ENCODE results near the gene CRIP3. TPM values are rescaled to one million over a fixed set of nuclear protein-coding genes. Genes with fewer than 3 reads are reported as not detected.

Gene CRIP3
- total and polyA plus RNA-seq, 2 of the 13 experiments (the other 11 are each of a cell fraction or from before 2014, with no cell fraction given), result 6.3 to 9.3 TPM

DNA sequence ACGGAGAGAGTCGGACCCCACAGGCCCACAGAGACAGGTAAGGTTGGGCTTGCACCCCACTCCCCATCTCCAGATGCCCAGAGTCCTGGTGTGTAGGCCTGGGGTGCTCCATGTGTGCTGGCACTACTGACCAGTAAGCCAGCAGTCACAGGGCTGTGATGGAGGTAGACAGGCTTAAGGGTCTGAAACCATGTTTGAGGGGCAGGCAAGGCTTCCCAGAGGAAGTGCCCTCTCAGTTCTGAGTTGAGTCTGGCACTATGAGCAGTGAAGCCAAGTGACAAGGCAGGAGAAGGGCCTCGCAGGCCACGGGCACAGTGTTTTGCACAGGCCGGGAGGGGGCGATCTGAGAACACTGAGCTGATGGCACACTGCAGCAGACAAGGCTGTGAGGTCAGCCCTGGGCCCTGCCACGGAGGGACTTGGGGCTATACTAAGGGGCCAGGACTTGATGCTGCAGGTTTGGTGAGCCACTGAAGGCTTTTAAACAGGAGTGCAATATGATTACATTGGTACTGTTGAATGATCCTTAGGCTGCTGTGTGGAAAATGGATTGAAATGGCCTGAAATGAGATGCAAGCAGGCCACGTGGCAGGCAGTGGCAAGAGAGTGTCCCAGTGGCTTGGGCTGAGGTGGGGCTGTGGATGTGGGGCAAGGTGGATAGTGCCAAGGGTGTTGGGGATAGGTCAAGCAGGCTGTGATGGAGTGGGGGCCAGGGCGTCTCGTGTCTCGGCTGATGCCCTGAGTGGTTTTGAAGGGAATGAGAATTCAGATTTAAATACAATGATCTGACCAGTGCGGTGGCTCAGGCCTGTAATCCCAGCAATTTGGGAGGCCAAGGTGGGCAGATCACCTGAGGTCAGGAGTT is 45.1 kb downstream of the CRIP3 start (continued):
- no peak for TF ChIP-seq SCMH1 (CRISPR knock-in tag; IDR thresholded peaks at IDR 0.05; ENCODE audit: borderline replicate concordance)
- TF ChIP-seq, protein P1, sequence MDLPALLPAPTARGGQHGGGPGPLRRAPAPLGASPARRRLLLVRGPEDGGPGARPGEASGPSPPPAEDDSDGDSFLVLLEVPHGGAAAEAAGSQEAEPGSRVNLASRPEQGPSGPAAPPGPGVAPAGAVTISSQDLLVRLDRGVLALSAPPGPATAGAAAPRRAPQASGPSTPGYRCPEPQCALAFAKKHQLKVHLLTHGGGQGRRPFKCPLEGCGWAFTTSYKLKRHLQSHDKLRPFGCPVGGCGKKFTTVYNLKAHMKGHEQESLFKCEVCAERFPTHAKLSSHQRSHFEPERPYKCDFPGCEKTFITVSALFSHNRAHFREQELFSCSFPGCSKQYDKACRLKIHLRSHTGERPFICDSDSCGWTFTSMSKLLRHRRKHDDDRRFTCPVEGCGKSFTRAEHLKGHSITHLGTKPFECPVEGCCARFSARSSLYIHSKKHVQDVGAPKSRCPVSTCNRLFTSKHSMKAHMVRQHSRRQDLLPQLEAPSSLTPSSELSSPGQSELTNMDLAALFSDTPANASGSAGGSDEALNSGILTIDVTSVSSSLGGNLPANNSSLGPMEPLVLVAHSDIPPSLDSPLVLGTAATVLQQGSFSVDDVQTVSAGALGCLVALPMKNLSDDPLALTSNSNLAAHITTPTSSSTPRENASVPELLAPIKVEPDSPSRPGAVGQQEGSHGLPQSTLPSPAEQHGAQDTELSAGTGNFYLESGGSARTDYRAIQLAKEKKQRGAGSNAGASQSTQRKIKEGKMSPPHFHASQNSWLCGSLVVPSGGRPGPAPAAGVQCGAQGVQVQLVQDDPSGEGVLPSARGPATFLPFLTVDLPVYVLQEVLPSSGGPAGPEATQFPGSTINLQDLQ (CRISPR knock-in tag; IDR thresholded peaks at IDR 0.05), result no peak
- TF ChIP-seq HNRNPLL (IDR thresholded peaks at IDR 0.05; ENCODE audit: low read depth, low read length, poor library complexity, severe bottlenecking), result no peak
- TF ChIP-seq, protein P2, sequence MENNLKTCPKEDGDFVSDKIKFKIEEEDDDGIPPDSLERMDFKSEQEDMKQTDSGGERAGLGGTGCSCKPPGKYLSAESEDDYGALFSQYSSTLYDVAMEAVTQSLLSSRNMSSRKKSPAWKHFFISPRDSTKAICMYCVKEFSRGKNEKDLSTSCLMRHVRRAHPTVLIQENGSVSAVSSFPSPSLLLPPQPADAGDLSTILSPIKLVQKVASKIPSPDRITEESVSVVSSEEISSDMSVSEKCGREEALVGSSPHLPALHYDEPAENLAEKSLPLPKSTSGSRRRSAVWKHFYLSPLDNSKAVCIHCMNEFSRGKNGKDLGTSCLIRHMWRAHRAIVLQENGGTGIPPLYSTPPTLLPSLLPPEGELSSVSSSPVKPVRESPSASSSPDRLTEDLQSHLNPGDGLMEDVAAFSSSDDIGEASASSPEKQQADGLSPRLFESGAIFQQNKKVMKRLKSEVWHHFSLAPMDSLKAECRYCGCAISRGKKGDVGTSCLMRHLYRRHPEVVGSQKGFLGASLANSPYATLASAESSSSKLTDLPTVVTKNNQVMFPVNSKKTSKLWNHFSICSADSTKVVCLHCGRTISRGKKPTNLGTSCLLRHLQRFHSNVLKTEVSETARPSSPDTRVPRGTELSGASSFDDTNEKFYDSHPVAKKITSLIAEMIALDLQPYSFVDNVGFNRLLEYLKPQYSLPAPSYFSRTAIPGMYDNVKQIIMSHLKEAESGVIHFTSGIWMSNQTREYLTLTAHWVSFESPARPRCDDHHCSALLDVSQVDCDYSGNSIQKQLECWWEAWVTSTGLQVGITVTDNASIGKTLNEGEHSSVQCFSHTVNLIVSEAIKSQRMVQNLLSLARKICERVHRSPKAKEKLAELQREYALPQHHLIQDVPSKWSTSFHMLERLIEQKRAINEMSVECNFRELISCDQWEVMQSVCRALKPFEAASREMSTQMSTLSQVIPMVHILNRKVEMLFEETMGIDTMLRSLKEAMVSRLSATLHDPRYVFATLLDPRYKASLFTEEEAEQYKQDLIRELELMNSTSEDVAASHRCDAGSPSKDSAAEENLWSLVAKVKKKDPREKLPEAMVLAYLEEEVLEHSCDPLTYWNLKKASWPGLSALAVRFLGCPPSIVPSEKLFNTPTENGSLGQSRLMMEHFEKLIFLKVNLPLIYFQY (CRISPR knock-in tag; IDR thresholded peaks at IDR 0.05; ENCODE audit: borderline replicate concordance), result no peak
- TF ChIP-seq SOX6 (IDR thresholded peaks at IDR 0.05), result no peak
- peak; percentile 63 for TF ChIP-seq SOX6 (CRISPR knock-in tag; IDR thresholded peaks at IDR 0.05)
- TF ChIP-seq, protein P3, sequence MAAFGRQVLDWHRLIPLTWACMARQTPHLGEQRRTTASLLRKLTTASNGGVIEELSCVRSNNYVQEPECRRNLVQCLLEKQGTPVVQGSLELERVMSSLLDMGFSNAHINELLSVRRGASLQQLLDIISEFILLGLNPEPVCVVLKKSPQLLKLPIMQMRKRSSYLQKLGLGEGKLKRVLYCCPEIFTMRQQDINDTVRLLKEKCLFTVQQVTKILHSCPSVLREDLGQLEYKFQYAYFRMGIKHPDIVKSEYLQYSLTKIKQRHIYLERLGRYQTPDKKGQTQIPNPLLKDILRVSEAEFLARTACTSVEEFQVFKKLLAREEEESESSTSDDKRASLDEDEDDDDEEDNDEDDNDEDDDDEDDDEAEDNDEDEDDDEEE (CRISPR knock-in tag; IDR thresholded peaks at IDR 0.05), result no peak
- peak; percentile 67 for TF ChIP-seq IKZF4 (CRISPR knock-in tag; IDR thresholded peaks at IDR 0.05; ENCODE audit: borderline replicate concordance, low read depth, not compliant biosample characterization)
- TF ChIP-seq, protein P4, sequence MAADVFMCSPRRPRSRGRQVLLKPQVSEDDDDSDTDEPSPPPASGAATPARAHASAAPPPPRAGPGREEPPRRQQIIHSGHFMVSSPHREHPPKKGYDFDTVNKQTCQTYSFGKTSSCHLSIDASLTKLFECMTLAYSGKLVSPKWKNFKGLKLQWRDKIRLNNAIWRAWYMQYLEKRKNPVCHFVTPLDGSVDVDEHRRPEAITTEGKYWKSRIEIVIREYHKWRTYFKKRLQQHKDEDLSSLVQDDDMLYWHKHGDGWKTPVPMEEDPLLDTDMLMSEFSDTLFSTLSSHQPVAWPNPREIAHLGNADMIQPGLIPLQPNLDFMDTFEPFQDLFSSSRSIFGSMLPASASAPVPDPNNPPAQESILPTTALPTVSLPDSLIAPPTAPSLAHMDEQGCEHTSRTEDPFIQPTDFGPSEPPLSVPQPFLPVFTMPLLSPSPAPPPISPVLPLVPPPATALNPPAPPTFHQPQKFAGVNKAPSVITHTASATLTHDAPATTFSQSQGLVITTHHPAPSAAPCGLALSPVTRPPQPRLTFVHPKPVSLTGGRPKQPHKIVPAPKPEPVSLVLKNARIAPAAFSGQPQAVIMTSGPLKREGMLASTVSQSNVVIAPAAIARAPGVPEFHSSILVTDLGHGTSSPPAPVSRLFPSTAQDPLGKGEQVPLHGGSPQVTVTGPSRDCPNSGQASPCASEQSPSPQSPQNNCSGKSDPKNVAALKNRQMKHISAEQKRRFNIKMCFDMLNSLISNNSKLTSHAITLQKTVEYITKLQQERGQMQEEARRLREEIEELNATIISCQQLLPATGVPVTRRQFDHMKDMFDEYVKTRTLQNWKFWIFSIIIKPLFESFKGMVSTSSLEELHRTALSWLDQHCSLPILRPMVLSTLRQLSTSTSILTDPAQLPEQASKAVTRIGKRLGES (CRISPR knock-in tag; IDR thresholded peaks at IDR 0.05; ENCODE audit: borderline replicate concordance), result no peak
- no peak for TF ChIP-seq SOX13 (IDR thresholded peaks at IDR 0.05)
- TF ChIP-seq SOX13 (CRISPR knock-in tag; conservative IDR thresholded peaks at IDR 0.05 in 1 of 2, IDR thresholded peaks at IDR 0.05 in 1 of 2), result peak in 1 of 2 experiments; percentile 41; a peak in 1 of 4 replicates
- TF ChIP-seq, protein P5, sequence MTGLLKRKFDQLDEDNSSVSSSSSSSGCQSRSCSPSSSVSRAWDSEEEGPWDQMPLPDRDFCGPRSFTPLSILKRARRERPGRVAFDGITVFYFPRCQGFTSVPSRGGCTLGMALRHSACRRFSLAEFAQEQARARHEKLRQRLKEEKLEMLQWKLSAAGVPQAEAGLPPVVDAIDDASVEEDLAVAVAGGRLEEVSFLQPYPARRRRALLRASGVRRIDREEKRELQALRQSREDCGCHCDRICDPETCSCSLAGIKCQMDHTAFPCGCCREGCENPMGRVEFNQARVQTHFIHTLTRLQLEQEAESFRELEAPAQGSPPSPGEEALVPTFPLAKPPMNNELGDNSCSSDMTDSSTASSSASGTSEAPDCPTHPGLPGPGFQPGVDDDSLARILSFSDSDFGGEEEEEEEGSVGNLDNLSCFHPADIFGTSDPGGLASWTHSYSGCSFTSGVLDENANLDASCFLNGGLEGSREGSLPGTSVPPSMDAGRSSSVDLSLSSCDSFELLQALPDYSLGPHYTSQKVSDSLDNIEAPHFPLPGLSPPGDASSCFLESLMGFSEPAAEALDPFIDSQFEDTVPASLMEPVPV (CRISPR knock-in tag; IDR thresholded peaks at IDR 0.05), result peak; percentile 66; the same call in 1 of the 2 replicates
